Neural cell (in vitro differentiated cells): ENCODE data around the gene VBP1.

ENCODE experiments used
- TAF1 ChIP-seq: IDR thresholded peaks from 2 replicates; pipeline ENCODE4 v1.6.1; 2012; ENCODE audit warnings: low read depth
- TF ChIP-seq, protein P1 (sequence below): IDR thresholded peaks from 2 replicates; pipeline ENCODE4 v1.6.1; 2012; ENCODE audit warnings: borderline replicate concordance

DNA sequence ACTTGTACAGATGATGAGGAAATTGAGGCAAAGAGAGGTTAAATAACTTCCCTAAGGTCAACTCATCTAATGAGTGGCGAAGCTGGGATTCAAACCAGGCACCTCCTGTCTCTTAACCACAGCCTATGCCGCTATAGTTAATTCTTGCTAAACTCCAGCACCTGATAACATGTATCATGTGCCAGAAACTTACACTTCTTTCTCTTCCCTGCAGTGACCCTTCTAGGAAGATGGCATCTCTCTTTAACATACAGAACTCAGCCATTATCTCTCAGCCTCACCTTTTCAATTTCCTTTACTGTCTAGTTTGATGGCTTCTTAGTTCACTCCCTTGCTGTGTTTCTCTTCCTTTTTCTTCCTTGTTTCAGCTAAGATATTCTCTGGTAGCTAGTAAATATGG is 2.5 kb downstream of the VBP1 start:
- TF ChIP-seq, protein P1, sequence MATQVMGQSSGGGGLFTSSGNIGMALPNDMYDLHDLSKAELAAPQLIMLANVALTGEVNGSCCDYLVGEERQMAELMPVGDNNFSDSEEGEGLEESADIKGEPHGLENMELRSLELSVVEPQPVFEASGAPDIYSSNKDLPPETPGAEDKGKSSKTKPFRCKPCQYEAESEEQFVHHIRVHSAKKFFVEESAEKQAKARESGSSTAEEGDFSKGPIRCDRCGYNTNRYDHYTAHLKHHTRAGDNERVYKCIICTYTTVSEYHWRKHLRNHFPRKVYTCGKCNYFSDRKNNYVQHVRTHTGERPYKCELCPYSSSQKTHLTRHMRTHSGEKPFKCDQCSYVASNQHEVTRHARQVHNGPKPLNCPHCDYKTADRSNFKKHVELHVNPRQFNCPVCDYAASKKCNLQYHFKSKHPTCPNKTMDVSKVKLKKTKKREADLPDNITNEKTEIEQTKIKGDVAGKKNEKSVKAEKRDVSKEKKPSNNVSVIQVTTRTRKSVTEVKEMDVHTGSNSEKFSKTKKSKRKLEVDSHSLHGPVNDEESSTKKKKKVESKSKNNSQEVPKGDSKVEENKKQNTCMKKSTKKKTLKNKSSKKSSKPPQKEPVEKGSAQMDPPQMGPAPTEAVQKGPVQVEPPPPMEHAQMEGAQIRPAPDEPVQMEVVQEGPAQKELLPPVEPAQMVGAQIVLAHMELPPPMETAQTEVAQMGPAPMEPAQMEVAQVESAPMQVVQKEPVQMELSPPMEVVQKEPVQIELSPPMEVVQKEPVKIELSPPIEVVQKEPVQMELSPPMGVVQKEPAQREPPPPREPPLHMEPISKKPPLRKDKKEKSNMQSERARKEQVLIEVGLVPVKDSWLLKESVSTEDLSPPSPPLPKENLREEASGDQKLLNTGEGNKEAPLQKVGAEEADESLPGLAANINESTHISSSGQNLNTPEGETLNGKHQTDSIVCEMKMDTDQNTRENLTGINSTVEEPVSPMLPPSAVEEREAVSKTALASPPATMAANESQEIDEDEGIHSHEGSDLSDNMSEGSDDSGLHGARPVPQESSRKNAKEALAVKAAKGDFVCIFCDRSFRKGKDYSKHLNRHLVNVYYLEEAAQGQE, result no peak
- TF ChIP-seq TAF1, result no peak
